ENCODE results near the gene CACNG4. TPM values are rescaled to one million over a fixed set of nuclear protein-coding genes. Genes with fewer than 3 reads are reported as not detected.

The CACNG4 gene
- total and polyA plus RNA-seq, 2 experiments from 2014 or later: 1.6 to 4.1 TPM

DNA sequence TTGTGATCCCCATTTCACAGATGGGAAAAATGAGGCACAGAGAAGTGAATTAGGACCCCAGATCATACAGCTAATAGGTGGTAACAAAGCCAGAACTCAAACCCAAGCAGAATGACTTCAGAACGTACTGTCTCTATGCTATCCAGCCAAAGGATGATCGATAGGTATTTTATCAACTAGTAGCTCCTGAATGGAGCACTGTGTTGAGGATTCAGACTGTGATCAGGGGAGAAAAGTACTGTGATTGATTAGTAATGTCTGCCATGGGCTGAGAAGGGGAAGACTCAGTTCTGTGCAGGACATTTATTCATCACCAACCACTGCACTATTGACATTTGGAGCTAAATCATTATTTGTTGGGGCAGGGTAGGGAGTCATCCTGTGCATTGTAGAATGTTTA is 38.7 kb downstream of the CACNG4 start (continued):
- TF ChIP-seq, protein P1, sequence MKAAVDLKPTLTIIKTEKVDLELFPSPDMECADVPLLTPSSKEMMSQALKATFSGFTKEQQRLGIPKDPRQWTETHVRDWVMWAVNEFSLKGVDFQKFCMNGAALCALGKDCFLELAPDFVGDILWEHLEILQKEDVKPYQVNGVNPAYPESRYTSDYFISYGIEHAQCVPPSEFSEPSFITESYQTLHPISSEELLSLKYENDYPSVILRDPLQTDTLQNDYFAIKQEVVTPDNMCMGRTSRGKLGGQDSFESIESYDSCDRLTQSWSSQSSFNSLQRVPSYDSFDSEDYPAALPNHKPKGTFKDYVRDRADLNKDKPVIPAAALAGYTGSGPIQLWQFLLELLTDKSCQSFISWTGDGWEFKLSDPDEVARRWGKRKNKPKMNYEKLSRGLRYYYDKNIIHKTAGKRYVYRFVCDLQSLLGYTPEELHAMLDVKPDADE (IDR thresholded peaks at IDR 0.05): no peak
- TF ChIP-seq EZH2phosphoT487 (IDR thresholded peaks at IDR 0.05; ENCODE audit: unreplicated experiment): no peak
- no peak for TF ChIP-seq STAT1 (IDR thresholded peaks at IDR 0.05; ENCODE audit: unreplicated experiment)

DNA sequence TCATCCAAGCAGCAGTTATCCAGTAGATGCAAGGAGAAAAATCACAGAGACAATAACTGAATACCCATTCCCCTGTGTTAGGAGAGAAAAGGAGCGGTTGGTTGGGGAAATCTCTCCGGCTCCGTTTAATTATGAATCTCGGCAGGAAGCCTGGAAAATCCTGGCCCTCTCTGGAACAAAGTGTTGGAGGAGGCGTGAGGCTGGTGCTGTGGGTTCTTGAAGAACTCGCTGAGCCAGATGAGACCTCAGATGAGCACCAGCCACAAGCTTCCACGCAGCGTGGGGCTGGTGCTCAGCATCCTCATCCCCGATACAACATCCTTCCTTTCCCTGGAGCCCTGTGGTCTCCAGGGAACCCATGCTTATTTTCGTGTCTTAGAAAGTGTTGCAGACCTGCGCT is 39.7 kb downstream of the CACNG4 start:
- no peaks in the 10 kb centered on the region for H3K4me1 Mint-ChIP-seq
- H3K27me3 Mint-ChIP-seq (ENCODE audit: insufficient read depth, low read depth, poor library complexity): peaks cover 9% of the 10 kb centered on the region
- H3K27me3 ChIP-seq (ENCODE audit: insufficient read depth): no peaks in the 10 kb centered on the region
- no peaks in the 10 kb centered on the region for H3K4me1 ChIP-seq (ENCODE audit: insufficient read depth)
- DNase-seq (ENCODE audit: low spot score): no peak
- H3K27ac Mint-ChIP-seq: no peak overlapping the region
- no peaks in the 10 kb centered on the region for H4K20me1 ChIP-seq (replicated peaks; ENCODE audit: insufficient read depth)
- no peak overlapping the region for H3K4me3 Mint-ChIP-seq
- no peaks in the 10 kb centered on the region for H3K36me3 ChIP-seq (ENCODE audit: insufficient read depth)
- no peak overlapping the region for H3K27ac ChIP-seq (ENCODE audit: low read depth)
- no peak overlapping the region for H3K4me2 ChIP-seq
- H3F3A ChIP-seq (replicated peaks; ENCODE audit: low read depth): no peaks in the 10 kb centered on the region
- no peaks in the 10 kb centered on the region for H3K79me2 ChIP-seq (replicated peaks; ENCODE audit: insufficient read depth)
- H3K36me3 Mint-ChIP-seq (ENCODE audit: low read depth): peaks cover 5% of the 10 kb centered on the region; the same call in 1 of the 3 replicates
- no peak overlapping the region for H2AFZ ChIP-seq
- H3K4me3 ChIP-seq: no peak overlapping the region
- H3K9me2 ChIP-seq (ENCODE audit: insufficient read depth): peaks cover 3% of the 10 kb centered on the region; the same call in 1 of the 2 replicates
- peaks cover 16% of the 10 kb centered on the region for H3K9me3 Mint-ChIP-seq
- no peak for ATAC-seq
- TF ChIP-seq ZNF331 (CRISPR knock-in tag; IDR thresholded peaks at IDR 0.05; ENCODE audit: low read depth) (no peak), NANOG (IDR thresholded peaks at IDR 0.05; ENCODE audit: borderline replicate concordance) (no peak), CREB1 (CRISPR knock-in tag; IDR thresholded peaks at IDR 0.05; ENCODE audit: low read depth) (no peak), STAT1 (IDR thresholded peaks at IDR 0.05; ENCODE audit: unreplicated experiment) (no peak), JUNB (IDR thresholded peaks at IDR 0.05; ENCODE audit: unreplicated experiment) (no peak), EZH2 (IDR thresholded peaks at IDR 0.05; ENCODE audit: low read depth, unreplicated experiment) (no peak), POLR2AphosphoS5 (IDR thresholded peaks at IDR 0.05; ENCODE audit: low read depth) (no peak), EZH2phosphoT487 (IDR thresholded peaks at IDR 0.05; ENCODE audit: unreplicated experiment) (no peak), ZNF114 (CRISPR knock-in tag; IDR thresholded peaks at IDR 0.05) (no peak), CTCF (conservative IDR thresholded peaks at IDR 0.05; ENCODE audit: low read depth in 2 of 2) (no peak), REST (IDR thresholded peaks at IDR 0.05; ENCODE audit: unreplicated experiment) (no peak)
- TF ChIP-seq, protein P1 (IDR thresholded peaks at IDR 0.05): no peak

Measured in GM23338 (cell line).